Endothelial cell (in vitro differentiated cells): ENCODE measurements around the gene SERGEF. TPM values are rescaled to one million over a fixed set of nuclear protein-coding genes. Genes with fewer than 3 reads are reported as not detected.

Experiments
- DNase-seq: peaks from one replicate; pipeline ENCODE4 v3.0.0; 2021; ENCODE audit warnings: low spot score
- H3K27ac Mint-ChIP-seq: one replicate; pipeline ENCODE4 v1.8.0; 2021; ENCODE audit warnings: mixed read lengths, inconsistent platforms; ENCODE audit not compliant: unreplicated experiment
- H3K27me3 Mint-ChIP-seq: one replicate; pipeline ENCODE4 v1.8.0; 2021; ENCODE audit warnings: mild to moderate bottlenecking, moderate library complexity, mixed read lengths, inconsistent platforms; ENCODE audit not compliant: unreplicated experiment
- H3K36me3 Mint-ChIP-seq: one replicate; pipeline ENCODE4 v1.8.0; 2021; ENCODE audit warnings: mild to moderate bottlenecking, low read depth, mixed read lengths, inconsistent platforms; ENCODE audit not compliant: unreplicated experiment
- H3K4me1 Mint-ChIP-seq: one replicate; pipeline ENCODE4 v1.8.0; 2021; ENCODE audit warnings: mild to moderate bottlenecking, mixed read lengths, inconsistent platforms; ENCODE audit not compliant: unreplicated experiment
- H3K4me3 Mint-ChIP-seq: one replicate; pipeline ENCODE4 v1.8.0; 2021; ENCODE audit warnings: mild to moderate bottlenecking, mixed read lengths, inconsistent platforms; ENCODE audit not compliant: unreplicated experiment
- H3K9me3 Mint-ChIP-seq: one replicate; pipeline ENCODE4 v1.8.0; 2021; ENCODE audit warnings: mixed read lengths, inconsistent platforms; ENCODE audit not compliant: unreplicated experiment
- total RNA-seq: library from RNA; stranded (reverse); fragmentation: NEBNext Ultra II Directional; extraction: Animal tissue kit (Norgen Biotek cat#: 25700); gene quantifications from one replicate; pipeline ENCODE4 v1.2.1, GENCODE V29; 2021; ENCODE audit not compliant: unreplicated experiment
- TF ChIP-seq, protein P1 (sequence below): fragments of 200-600 bp; sonication (generic); IDR thresholded peaks from one replicate; pipeline ENCODE4 v1.5.0; 2021; ENCODE audit warnings: antibody characterized with exemption; ENCODE audit not compliant: unreplicated experiment

The SERGEF gene
- total RNA-seq, 1 donor from 2014 or later: 19.1 TPM

- no peak for DNase-seq
- no peak overlapping the region for H3K27ac Mint-ChIP-seq
- H3K4me1 Mint-ChIP-seq: peaks cover 56% of the 10 kb centered on the region
- no peak overlapping the region for H3K4me3 Mint-ChIP-seq
- H3K9me3 Mint-ChIP-seq: no peaks in the 10 kb centered on the region
- H3K36me3 Mint-ChIP-seq: no peaks in the 10 kb centered on the region
- peaks cover 10% of the 10 kb centered on the region for H3K27me3 Mint-ChIP-seq
- TF ChIP-seq, protein P1, sequence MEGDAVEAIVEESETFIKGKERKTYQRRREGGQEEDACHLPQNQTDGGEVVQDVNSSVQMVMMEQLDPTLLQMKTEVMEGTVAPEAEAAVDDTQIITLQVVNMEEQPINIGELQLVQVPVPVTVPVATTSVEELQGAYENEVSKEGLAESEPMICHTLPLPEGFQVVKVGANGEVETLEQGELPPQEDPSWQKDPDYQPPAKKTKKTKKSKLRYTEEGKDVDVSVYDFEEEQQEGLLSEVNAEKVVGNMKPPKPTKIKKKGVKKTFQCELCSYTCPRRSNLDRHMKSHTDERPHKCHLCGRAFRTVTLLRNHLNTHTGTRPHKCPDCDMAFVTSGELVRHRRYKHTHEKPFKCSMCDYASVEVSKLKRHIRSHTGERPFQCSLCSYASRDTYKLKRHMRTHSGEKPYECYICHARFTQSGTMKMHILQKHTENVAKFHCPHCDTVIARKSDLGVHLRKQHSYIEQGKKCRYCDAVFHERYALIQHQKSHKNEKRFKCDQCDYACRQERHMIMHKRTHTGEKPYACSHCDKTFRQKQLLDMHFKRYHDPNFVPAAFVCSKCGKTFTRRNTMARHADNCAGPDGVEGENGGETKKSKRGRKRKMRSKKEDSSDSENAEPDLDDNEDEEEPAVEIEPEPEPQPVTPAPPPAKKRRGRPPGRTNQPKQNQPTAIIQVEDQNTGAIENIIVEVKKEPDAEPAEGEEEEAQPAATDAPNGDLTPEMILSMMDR: no peak
Measured at GRCh38 chr11:17812865-17813187, 200.0 kb downstream of the SERGEF start.

GRCh38 chr11:17812091-17812864 is 200.6 kb downstream of the SERGEF start:
- H3K9me3 Mint-ChIP-seq: no peaks in the 10 kb centered on the region
- H3K27me3 Mint-ChIP-seq: peaks cover 10% of the 10 kb centered on the region
- no peak overlapping the region for H3K4me3 Mint-ChIP-seq
- DNase-seq: no peak
- no peak overlapping the region for H3K27ac Mint-ChIP-seq
- H3K4me1 Mint-ChIP-seq: peaks cover 56% of the 10 kb centered on the region
- no peaks in the 10 kb centered on the region for H3K36me3 Mint-ChIP-seq
- TF ChIP-seq, protein P1: no peak

DNA sequence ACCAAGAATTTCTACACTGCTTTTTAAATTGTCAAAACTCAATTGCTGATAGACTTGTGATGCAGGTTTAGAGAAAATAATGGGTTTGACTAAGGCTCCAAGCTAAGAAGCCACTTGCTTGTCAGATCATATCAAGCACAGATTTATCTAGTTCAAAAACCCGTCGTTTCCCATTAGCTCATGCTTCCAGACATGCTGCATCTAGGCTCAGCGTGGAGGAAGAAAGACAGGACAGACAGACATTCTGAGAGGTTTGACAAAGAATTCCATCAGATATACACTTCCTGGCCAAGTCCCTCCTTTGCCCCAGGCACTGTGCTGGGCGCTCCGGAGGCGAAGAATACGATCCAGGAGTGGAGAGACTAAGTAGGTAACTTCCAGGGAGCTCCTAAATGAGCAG is 201.5 kb downstream of the SERGEF start:
- no peak overlapping the region for H3K4me3 Mint-ChIP-seq
- H3K36me3 Mint-ChIP-seq: no peaks in the 10 kb centered on the region
- no peaks in the 10 kb centered on the region for H3K9me3 Mint-ChIP-seq
- TF ChIP-seq, protein P1: no peak
- H3K27me3 Mint-ChIP-seq: peaks cover 8% of the 10 kb centered on the region
- peaks cover 50% of the 10 kb centered on the region for H3K4me1 Mint-ChIP-seq
- no peak for DNase-seq
- H3K27ac Mint-ChIP-seq: no peak overlapping the region

DNA sequence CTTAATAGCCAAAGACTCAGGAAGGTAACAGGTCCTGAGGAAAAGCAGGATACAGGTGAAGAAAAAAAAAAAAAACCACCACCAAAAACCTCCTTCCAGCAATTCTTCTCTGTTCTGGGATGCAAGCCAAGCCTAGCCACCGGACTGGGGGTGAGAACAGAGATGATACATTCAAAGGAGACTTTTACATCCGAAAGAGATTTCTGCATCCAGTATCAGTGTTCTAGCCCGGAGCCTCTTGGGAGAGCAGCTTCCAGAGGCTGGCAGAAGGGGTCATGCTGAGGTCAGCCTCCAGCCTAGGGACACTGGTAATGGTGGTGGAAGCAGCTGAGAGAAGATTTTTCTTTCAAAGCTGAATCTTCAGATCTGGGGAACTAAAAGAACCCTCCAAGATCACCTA is 202.1 kb downstream of the SERGEF start:
- Mint-ChIP-seq H3K9me3 (no peaks in the 10 kb centered on the region), H3K4me1 (peaks cover 44% of the 10 kb centered on the region), H3K27me3 (peaks cover 7% of the 10 kb centered on the region), H3K4me3 (no peak overlapping the region), H3K36me3 (no peaks in the 10 kb centered on the region), H3K27ac (no peak overlapping the region)
- no peak for DNase-seq
- TF ChIP-seq, protein P1: no peak

DNA sequence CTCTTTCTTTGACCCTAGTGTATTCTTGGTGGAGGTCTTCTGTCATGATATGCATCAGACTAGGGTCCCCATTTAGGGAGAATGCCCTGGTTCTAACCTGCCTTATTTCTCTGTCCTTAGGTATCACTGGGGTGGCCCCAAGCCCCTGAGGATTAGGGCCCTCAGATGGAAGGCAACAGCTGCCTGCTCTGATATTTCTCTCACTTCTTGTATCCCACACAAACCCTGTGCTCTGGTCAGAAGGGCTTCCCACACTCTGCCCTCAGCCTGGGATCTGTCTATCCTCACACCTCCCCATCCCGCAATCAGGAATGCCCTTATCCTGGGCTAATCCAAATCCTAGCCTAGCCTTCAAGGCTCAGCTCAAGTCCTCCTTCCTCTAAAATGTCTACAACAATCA is 202.8 kb downstream of the SERGEF start:
- no peak for DNase-seq
- peaks cover 43% of the 10 kb centered on the region for H3K4me1 Mint-ChIP-seq
- TF ChIP-seq, protein P1: no peak
- no peaks in the 10 kb centered on the region for H3K9me3 Mint-ChIP-seq
- H3K27me3 Mint-ChIP-seq: peaks cover 7% of the 10 kb centered on the region
- H3K36me3 Mint-ChIP-seq: no peaks in the 10 kb centered on the region
- no peak overlapping the region for H3K4me3 Mint-ChIP-seq
- H3K27ac Mint-ChIP-seq: no peak overlapping the region
